Vagina (tissue), 2 donors: Measurements from ENCODE around the gene DEPP1.

ENCODE experiments used
- POLR2A ChIP-seq, 2 donors: fragments of 450-650 bp; IDR thresholded peaks; one replicate each; pipeline ENCODE4 v1.6.1; 2017; ENCODE audit warnings: antibody characterized with exemption in 2 of 2, mild to moderate bottlenecking in 2 of 2, moderate library complexity in 2 of 2
- TF ChIP-seq, protein P1 (sequence below), 3 experiments: fragments of 450-650 bp in 2 of 3; fragments of 200-600 bp in 1 of 3; sonication (generic) in 1 of 3; IDR thresholded peaks; one replicate each; pipeline ENCODE4 v1.5.1; 2017 to 2019; ENCODE audit warnings: antibody characterized with exemption in 3 of 3, mild to moderate bottlenecking in 2 of 3, moderate library complexity in 2 of 3

DNA sequence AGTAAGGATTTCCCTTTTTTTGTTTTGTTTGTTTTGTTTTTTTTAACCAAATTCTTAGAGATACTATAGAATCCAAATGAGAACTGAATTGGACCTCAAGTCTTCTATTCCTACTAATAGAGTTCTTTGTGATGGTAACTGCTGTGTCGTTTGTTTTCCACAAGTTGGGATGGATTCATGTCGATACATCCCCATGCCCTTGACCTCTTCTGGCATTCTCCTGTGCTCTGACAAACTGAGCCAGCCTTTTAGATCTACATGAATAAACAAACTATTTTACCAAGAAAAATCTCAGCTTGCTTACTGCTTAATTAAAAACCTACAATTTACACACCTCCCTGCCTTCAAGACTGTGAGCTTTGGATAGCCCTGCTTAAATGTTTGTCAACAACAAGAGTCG, 26.1 kb upstream of the DEPP1 start:
- TF ChIP-seq, protein P1, sequence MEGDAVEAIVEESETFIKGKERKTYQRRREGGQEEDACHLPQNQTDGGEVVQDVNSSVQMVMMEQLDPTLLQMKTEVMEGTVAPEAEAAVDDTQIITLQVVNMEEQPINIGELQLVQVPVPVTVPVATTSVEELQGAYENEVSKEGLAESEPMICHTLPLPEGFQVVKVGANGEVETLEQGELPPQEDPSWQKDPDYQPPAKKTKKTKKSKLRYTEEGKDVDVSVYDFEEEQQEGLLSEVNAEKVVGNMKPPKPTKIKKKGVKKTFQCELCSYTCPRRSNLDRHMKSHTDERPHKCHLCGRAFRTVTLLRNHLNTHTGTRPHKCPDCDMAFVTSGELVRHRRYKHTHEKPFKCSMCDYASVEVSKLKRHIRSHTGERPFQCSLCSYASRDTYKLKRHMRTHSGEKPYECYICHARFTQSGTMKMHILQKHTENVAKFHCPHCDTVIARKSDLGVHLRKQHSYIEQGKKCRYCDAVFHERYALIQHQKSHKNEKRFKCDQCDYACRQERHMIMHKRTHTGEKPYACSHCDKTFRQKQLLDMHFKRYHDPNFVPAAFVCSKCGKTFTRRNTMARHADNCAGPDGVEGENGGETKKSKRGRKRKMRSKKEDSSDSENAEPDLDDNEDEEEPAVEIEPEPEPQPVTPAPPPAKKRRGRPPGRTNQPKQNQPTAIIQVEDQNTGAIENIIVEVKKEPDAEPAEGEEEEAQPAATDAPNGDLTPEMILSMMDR (IDR thresholded peaks at IDR 0.05): no peak
- TF ChIP-seq POLR2A (IDR thresholded peaks at IDR 0.05): no peak
